NCI-H2196 (cell line): ENCODE results near the gene EIF2B5.
A peak's percentile ranks its signal among the peaks of the same experiment; 100 is the strongest.
"Not testable (repeated sequence)": the region's sequence is repeated elsewhere in the genome, so short reads cannot be mapped to it uniquely, and the experiment has no call there.

Source experiments
- DNase-seq: peaks from one replicate; lab custom pipeline; 2025; ENCODE audit not compliant: unreplicated experiment; lab: John Stamatoyannopoulos, UW

The EIF2B5 gene

GRCh38 chr3:184145751-184146270 is 10.7 kb downstream of the EIF2B5 start:
- DNase-seq: no peak

- no peak for DNase-seq
These were observed 12.9 kb downstream of the EIF2B5 start for GRCh38 chr3:184148076-184148475.

DNA sequence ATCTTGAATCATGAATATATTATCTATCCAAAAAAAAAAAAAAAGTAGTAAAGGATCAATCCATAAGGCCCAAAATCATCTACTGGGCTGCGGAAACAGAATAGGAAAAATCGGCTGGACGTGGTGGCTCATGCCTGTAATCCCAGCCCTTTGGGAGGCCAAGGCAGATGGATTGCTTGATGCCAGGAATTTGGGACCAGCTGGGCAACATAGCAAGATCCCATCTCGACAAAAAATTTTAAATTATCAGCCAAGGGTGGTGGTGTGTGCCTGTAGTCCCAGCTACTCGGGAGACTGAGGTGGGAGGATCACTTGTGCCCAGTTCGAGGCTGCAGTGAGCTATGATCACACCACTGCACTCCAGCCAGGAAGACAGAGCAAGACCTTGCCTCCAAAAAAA is 14.0 kb downstream of the EIF2B5 start:
- DNase-seq: no peak

DNA sequence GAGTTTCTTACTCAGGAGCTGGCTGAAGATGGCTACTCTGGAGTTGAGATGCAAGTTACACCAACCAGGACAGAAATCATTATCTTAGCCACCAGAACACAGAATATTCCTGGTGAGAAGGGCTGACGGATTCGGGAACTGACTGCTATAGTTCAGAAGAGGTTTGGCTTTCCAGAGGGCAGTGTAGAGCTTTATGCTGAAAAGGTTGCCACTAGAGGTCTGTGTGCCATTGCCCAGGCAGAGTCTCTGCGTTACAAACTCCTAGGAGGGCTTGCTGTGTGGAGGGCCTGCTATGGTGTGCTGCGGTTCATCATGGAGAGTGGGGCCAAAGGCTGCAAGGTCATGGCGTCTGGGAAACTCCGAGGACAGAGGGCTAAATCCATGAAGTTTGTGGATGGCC is 14.6 kb downstream of the EIF2B5 start:
- not testable (repeated sequence) for DNase-seq

DNA sequence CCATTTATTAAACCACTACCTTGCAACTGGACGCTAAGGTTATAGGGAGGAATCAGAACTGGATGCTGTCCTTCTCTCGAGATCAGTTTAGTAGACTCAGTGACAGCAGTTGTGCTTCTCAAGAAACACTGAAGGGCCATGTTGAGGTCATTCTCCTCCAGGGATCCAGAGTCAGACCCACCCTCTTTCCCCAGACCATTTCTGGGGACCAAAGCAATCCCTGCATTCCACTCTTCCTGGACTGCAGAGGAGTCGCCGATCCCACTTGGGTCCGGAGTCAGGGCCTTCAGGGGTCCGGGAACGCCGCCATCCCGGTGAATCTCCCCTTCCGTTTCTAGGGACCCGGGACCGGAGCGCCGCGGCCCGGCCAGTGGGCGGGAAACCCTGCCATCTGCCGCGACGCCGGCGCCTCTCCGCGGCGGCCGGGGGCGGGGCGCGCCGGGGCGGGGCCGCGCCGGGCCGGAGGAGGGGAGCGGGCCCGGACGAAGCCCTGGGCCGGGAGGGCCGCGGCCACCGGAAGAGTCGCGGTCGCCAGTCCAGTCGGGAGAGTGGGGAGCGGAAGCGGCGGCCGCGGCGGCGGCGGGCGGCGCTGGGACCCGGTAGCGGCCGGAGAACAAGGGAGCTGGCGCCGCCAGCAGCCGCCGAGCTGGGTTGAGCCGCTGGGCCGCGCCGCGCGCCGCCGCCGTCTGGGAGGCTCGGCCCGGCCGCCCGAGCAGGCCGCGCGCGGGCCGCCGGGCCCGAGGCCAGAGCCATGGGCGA is 19.9 kb downstream of the EIF2B5 start, which contains the start of gene DVL3:
TSS of gene DVL3 (plus strand) at position 493 of the 759 bp plus-strand sequence. CDS start at position 752, 259 bp downstream.
- peak; percentile 77 for DNase-seq

DNA sequence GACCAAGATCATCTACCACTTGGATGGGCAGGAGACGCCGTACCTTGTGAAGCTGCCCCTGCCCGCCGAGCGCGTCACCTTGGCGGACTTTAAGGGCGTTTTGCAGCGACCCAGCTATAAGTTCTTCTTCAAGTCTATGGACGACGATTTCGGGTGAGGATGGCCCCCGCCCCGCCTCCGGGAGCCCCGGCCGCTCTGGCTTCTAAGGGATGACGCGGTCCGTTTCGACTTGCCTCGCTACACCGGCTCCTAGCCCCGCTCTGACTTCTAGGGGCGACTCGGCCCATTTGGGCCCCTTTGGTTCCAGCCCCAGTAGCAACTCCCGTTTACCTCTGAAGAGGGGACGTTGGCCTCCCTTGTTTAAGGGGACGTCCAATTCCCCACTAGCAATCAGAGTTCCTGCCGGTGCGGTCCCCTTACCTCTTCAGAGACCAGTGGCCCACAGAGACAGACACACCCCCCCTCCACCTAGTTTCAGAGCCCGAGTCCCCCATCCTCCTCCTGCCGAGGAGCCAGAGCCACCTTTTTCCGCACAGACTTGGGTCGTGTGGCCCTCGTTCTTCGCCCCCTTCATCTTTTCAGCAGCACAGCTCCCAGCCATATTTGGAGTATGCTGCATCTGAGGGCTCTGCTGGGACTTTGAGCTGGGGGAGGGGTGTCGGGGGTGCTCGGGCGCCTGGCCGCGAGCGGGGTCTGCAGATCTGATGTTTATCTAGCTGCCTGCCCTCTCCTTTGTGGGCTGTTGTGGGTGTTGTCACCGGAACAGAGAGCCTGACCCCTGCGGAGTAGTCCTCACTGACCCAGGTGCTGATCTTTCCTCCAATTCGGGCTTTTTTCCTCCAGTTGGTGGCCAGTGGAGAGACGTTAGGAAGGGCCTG is 20.7 kb downstream of the EIF2B5 start:
- no peak for DNase-seq

- DNase-seq: no peak
These were observed 21.4 kb downstream of the EIF2B5 start for GRCh38 chr3:184156522-184156955.

- no peak for DNase-seq
These were observed 22.0 kb downstream of the EIF2B5 start for GRCh38 chr3:184157206-184157605.

- DNase-seq: no peak
These were observed 23.2 kb downstream of the EIF2B5 start for GRCh38 chr3:184158404-184158803.

DNA sequence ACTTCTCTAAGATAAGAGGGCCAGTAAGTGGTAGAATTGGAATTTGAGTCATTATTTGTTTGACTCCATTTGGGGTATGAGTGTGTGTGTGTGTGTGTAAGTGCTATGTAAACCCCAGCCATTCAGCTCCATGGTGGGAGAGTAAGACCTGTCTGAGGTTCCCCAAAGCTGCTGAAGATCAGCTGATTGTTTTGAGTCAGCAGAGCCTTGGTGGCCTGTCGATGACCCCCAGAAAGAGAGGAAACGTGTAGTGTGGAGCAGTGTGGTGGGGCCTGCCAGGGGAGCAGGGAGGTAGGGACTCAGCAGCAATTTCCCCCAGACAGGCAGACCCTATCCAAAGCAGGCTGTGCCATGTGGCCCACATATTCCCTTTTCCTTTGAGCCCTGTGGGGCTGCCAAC is 25.3 kb downstream of the EIF2B5 start:
- DNase-seq: no peak

GRCh38 chr3:184162571-184163070 is 27.5 kb downstream of the EIF2B5 start:
- DNase-seq: not testable (repeated sequence)

GRCh38 chr3:184164648-184165330 is 29.6 kb downstream of the EIF2B5 start:
- no peak for DNase-seq

DNA sequence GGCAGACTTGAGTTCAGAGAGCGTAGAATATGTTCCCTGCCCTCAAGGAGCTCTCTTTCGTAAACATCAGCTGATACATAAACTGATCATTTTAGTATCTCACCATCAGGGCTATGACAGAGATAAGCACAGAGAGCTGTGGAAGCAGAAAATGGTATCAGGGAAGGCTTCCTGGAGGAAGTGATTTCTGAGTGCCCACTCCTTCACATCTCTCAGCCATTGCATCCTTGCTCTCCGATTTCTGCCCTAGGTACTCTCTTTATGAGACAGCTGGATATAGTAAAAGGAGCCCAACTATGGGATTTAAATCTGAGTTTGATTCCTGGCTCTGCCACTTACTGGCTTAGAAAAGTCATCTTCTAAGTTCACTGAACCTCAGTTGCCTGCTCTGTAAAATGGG is 30.4 kb downstream of the EIF2B5 start:
- DNase-seq: no peak

DNA sequence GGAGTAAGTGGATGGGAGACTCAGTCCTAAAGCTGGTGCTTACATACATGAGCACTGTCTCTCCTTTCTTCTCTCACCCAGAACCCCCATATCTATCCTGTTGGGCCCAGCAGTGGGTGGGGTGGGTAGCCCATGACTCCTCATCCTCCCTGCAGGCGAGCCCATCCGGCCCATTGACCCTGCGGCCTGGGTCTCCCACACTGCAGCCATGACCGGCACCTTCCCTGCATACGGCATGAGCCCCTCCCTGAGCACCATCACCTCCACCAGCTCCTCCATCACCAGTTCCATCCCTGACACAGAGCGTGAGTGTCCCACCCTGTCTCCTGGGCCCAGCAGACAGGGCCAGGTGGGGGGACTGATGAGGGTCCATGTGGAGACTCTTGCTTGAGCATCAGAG is 31.5 kb downstream of the EIF2B5 start:
- DNase-seq: no peak

GRCh38 chr3:184167786-184168185 is 32.6 kb downstream of the EIF2B5 start:
- DNase-seq: no peak

DNA sequence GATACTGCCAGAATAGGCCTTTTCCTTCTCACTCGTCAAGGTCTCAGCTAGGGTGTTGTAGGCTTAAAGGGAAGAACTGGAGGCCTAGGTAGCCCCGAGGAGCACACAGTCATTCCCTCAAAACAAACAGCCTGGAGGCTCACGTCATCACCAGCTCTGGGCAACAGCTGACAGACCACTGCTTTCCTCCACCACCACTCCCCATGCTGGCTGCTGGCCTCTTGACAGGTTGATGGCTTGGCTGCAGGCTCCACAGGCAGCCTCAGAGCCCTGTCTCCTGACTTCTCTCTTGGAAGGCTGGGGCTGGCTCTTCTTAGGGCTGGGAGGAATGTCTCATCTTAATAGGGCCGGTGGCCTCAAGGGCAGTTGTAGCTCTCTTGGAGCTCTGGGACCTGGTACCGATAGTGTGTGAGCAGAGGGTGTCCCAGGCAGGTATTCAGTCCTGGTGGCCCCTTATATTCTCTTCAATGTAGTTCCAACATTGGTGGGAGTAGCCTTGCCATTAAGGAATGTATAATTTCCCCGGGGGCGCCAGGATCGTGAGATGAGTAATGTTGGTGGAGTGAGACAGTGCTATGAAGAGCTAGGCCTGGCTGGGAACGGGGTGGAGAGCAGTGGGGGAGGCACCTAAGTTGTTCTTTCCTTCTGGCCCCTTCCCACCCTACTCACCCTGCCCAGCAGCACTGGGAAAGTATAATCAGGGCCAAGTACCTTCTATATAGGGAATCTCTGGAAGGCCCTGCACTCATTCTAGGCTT is 33.4 kb downstream of the EIF2B5 start:
- no peak for DNase-seq

DNA sequence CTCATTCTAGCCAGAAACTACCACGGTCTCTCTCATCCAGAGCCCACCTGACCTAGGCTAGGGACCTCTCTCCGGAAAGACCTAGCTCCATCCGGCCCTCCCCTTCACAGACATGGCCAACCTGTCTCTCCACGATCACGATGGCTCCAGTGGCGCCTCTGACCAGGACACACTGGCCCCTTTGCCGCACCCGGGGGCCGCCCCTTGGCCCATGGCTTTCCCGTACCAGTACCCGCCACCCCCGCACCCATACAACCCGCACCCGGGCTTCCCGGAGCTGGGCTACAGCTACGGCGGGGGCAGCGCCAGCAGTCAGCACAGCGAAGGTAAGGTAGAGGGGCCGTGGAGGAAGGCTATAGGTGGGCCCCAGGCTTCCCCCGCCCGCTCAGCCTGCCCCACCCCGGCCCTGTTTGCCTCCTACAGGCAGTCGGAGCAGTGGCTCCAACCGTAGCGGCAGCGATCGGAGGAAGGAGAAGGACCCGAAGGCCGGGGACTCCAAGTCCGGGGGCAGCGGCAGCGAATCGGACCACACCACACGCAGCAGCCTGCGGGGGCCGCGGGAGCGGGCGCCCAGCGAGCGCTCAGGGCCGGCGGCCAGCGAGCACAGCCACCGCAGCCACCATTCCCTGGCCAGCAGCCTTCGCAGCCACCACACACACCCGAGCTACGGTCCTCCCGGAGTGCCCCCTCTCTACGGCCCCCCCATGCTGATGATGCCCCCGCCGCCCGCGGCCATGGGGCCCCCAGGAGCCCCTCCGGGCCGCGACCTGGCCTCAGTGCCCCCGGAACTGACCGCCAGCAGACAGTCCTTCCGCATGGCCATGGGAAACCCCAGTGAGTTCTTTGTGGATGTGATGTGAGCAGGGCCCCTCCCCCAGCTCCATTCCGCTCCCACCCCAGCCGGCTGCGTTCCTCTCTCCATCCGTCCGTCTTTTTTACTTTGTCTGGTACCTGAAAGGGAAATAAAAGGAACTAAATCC is 35.0 kb downstream of the EIF2B5 start:
- DNase-seq: no peak

GRCh38 chr3:184171562-184171961 is 36.4 kb downstream of the EIF2B5 start:
- no peak for DNase-seq
